ENCODE data around the gene CYP4F12.

DNA sequence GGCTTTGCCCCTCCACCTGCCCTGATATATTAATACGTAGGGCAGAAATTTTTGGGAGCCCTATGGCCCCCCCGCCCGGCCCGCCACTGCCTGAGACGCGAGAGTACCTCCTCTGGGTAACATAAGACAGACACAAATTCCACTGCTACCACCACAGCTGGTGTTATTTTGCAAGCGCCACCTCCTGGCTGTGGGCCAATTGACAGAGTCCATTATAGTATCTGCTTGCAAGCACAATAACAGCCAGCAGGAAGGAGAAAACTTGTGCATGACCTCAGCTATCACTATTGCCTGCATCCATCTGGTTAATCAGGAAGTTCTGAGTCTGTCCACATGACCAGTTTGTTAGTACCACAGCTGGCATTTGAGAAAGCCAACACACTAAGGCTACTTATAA is 29.6 kb downstream of the CYP4F12 start:
- TF ChIP-seq, protein P1, sequence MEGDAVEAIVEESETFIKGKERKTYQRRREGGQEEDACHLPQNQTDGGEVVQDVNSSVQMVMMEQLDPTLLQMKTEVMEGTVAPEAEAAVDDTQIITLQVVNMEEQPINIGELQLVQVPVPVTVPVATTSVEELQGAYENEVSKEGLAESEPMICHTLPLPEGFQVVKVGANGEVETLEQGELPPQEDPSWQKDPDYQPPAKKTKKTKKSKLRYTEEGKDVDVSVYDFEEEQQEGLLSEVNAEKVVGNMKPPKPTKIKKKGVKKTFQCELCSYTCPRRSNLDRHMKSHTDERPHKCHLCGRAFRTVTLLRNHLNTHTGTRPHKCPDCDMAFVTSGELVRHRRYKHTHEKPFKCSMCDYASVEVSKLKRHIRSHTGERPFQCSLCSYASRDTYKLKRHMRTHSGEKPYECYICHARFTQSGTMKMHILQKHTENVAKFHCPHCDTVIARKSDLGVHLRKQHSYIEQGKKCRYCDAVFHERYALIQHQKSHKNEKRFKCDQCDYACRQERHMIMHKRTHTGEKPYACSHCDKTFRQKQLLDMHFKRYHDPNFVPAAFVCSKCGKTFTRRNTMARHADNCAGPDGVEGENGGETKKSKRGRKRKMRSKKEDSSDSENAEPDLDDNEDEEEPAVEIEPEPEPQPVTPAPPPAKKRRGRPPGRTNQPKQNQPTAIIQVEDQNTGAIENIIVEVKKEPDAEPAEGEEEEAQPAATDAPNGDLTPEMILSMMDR (IDR thresholded peaks at IDR 0.05; ENCODE audit: extremely low read depth in 1 of 2, insufficient read depth in 1 of 2, low read depth in 1 of 2, low read length in 2 of 2): no peak
- no peak for TF ChIP-seq MYC (IDR thresholded peaks at IDR 0.05; ENCODE audit: low read depth, low read length)
- no peak for TF ChIP-seq POLR2A (IDR thresholded peaks at IDR 0.05; ENCODE audit: low read depth, low read length)
- TF ChIP-seq POLR2AphosphoS5 (IDR thresholded peaks at IDR 0.05; ENCODE audit: insufficient read depth, low read depth, low read length): no peak
- TF ChIP-seq, protein P2, sequence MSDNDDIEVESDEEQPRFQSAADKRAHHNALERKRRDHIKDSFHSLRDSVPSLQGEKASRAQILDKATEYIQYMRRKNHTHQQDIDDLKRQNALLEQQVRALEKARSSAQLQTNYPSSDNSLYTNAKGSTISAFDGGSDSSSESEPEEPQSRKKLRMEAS (IDR thresholded peaks at IDR 0.05; ENCODE audit: insufficient read depth, insufficient read length): no peak
- no peak for TF ChIP-seq EZH2 (IDR thresholded peaks at IDR 0.05; ENCODE audit: borderline replicate concordance, low read depth, low read length, severe bottlenecking)
- TF ChIP-seq GATA2 (IDR thresholded peaks at IDR 0.05; ENCODE audit: insufficient read depth, insufficient read length, low read depth, low read length): no peak
